T-helper 1 cell (primary cell): ENCODE results near the gene CCDC32.
"Not testable (repeated sequence)": the region's sequence is repeated elsewhere in the genome, so short reads cannot be mapped to it uniquely, and the experiment has no call there.

Source experiments
- DNase-seq, 5 donors: peaks; one replicate each; pipeline ENCODE4 v3.0.0-alpha.2; 2012 to 2020
- total RNA-seq, 4 donors: gene quantifications; one replicate each; lab custom pipeline; 2026; lab: John Stamatoyannopoulos, UW

The CCDC32 gene, protein sequence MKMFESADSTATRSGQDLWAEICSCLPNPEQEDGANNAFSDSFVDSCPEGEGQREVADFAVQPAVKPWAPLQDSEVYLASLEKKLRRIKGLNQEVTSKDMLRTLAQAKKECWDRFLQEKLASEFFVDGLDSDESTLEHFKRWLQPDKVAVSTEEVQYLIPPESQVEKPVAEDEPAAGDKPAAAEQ
- total RNA-seq, result 16.8 to 23.6 (median 21.3) reads per million in 4 donors

DNA sequence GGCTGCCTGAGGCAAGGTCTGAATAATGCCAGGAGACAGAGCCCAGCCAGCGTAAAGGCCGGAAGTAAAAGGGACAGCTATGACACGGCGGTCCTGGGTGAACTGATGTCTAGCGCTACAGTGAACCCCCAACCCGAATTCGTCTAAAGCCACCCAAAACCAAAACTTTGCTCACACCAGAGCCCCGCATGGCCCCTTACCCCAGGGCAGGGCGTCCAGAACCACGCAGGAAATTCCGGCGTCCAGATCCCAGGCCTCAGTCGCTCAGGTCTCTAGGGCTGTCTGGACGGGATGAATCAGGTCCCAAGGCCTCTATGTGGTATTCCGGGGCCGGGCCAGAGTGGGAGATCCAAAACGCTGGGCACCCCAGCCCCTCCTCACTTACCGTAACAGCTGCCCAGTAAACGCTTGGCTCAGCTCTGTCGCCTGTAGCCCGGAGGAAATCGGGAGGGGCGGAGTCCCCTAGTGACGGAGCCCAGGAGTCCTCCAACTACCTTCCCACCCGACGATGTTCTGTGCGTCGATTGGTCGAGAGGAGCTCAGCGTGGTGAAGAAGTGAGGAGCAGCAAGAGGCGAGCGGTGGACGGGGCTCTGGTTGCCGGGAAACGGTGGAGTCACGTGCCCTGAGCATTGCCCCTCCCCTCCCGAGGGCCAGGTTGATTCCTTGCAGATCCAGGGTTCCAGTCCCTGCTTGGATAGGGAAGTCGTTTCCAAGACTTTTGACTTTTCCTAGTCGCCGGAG is at the start of gene CCDC32:
TSS of gene CCDC32 (minus strand) at position 452 of the 742 bp plus-strand sequence. CDS start 2,027 bp downstream, outside the sequence.
- DNase-seq, result peak; percentile 91 to 98 (median 95)

DNA sequence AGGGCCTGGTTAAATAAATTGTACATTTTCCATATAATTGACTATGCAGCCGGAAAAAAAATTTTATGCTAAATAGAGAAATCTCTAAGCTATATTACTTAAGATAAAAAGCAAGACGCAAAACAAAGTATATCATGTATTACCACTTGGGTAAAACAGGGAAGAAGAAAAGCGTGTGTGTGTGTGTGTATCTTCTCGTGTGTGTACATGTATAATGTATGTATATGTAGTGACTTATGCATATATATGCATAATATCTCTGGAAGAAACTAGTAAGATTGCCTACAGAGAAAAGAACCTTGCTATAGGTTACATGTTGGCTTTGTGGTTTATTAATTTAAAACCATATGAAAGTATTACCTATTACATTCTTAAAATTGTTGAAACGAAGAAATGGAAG is 48.2 kb upstream of the CCDC32 start:
- no peak for DNase-seq

DNA sequence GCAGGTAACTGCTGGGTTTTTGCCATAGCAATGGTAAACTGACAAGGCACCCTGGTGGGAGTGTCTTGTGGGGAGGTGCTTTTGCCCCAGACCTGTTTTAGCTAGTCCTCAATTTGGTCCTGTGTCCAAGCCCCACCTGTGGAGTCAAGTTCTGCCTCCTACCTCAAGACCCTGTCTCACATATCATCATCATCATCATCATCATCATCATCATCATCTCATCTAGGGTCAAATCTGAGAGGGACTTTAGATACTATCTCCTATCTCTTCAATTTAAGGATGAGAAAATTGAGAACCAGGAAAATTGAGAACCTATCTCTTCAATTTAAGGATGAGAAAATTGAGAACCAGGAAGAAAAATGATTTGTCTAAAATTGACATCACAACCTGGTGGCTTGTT is 39.1 kb upstream of the CCDC32 start:
- DNase-seq, result no peak

DNA sequence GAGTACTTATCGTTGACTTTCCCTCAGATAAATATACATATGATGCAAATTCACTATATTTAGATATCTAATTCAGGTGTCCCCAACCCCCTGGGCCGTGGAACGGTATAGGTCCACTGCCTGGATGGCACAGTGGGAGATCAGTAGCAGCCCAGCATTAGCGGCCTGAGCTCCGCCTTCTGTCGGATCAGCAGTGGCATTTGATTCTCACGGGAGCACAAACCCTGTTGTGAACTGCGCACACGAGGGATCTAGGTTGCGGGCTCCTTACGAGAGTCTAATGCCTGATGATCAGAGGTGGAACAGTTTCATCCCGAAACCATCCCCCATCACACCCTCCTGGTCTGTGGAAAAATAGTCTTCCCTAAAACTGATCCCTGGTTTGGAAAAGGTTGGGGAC is 36.1 kb upstream of the CCDC32 start:
- no peak for DNase-seq

DNA sequence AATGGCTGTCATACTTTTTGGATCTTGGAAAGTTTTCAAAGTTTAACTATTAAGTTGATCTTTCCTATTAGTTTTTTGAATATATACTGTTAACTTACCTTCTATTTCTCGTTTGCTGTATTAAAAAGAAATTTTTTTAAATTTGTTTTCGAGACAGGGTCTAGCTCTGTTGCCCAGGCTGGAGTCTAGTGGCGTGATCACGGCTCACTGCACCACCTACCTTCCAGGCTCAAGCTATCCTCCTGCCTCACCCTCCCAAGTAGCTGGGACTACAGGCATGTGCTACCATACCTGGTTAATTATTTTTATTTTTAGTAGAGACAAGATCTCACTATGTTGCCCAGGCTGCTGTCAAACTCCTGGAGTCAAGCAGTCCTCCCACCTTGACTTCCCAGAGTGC is 33.8 kb upstream of the CCDC32 start:
- DNase-seq, result no peak

DNA sequence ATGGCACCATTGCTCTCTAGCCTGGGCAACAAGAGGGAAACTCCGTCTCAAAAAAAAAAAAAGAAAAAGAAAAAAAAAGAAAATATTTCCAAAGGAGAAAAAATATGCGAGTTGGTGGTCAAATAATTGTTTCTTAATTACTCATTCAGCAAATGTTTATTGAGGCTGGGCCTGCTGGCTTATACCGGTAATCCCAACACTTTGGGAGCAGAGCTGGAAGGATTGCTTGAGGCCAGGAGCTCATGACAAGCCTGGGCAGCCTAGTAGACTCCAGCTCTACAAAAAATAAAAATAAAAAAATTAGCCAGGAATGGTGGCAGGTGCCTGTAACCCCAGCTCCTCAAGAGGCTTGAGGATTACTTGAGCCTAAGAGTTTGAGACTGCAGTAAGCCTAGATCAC is 33.3 kb upstream of the CCDC32 start:
- no peak for DNase-seq

DNA sequence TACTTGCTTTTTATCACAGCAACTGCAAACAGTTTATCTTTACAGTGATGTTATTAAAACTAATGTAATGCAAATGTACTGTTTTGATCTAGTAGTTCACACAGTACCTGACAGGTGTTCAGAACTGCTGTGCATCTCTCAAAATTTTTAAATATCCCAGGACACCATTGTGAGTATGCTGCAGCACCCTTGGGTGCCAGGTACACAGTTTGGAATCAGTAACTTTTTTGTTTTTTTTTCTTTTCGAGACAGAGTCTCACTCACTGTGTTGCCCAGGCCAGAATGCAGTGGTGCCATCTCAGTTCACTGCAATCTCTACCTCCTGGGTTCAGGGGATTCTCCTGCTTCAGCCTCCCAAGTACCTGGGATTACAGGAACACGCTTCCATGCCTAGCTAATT is 32.2 kb upstream of the CCDC32 start:
- DNase-seq, result no peak

DNA sequence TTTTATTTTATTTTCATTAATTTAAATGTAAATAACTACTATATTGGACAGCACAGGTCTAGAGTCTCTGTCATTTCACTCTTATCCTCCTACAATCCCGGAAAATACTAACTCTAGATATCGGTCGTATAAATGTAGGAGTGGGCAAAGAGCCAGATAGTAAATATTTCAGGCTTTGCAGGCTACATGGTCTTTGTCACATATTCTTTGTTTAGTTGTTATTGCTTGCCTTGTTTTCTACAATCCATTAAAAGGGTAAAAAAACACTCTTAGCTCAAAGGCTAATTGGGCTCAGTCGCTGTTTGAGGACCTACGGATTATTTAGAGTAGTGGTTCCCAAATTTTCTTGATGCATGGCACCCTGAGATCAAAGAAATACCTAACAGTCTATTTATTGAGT is 30.9 kb upstream of the CCDC32 start:
- DNase-seq, result no peak

DNA sequence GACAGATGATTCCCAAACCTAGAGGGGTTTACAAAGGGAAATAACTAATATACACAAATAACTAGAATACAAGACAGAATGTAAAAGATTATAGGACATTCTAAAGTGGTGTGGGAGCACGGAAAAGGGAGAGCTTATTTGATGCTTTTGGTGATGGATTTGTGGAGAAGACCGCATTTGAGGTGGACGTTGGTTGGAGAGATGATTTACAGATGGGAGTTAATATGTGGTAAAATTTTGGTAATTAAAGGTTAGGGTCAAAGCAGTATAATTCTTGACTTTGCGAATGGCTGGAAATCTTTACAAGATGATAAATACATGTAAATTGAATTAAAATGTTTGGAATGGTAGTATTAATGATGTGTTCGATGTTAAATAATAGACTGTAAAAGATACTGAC is 30.4 kb upstream of the CCDC32 start:
- no peak for DNase-seq

DNA sequence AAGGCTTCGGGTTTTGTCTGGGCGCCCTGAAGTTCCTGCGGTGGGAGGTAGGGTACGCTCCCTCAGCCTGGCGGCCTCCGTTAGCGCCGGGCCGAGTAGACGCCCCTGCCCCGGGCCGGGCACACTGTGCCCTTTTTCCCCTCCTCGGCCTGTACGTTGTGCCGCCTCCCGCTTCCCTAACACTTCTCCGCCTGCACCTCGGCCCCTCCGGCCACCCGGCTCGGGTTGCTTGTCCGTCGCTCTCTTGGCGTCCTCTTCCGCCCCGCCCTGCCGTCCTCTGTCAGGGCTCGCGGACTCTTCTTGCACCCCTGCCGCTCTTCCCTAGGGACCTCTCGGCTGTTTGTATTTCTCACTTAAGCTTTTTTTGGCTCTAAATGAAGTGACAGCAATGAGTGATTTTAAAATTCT is 29.6 kb upstream of the CCDC32 start:
- no peak for DNase-seq

DNA sequence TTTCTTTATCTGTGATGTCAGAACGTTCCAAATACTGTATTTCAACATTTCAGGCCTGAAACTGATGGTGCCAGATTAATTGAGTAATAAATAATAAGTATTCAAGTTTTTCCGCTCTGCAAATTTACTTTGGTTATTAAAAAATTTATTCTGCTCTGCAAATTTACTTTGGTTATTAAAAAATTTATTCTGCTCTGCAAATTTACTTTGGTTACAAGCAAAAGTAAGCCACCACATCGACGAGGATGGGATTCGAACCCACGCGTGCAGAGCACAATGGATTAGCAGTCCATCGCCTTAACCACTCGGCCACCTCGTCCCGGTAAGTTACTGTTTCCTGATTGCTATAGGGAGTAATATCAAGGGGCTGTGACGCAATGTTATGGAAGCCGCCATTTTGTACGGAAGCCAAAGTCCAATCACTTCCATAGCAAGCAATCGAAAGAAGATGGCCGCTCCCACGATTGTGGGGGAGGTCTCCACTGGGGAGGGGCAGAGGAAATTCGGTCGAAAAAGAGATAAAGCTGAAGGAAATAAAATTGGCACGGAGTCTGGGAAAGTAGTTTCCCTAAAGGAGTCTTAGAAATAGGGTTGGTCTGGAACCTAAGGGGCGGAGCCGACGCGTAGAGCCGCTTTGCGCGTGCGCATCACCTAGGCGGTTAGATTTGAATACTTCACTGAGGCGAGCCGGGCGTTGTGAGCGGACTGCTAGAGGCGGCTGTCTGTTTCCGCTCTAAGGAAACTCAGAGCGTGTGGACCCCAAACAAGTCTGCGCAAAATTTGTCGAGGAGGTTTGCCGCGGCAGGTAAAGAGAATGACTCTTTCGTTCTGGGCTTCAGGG is 29.0 kb upstream of the CCDC32 start, which contains the start of gene KNL1:
TSS of gene KNL1 (plus strand) at position 662 of the 841 bp plus-strand sequence. CDS start 8,683 bp downstream, outside the sequence.
- DNase-seq, result peak; percentile 71 to 95 (median 77)

DNA sequence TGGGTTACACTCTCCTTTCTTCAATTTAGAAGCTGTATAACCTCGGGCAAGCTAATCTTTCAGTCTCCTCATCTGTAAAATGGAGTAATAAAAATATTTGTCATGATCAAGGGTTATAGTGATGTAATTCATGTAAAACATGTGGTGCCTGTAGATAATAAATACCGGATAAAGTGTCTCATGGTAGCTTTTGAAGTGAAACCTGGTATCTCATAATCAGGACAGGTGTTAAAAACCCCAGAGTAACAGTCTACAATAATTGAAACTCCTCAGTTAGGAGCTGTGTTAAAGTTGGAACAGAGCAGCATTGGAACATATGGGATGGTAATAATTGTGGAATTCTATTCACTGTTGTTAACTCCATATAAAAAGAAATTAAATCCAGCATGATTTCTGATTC is 28.3 kb upstream of the CCDC32 start:
- no peak for DNase-seq

DNA sequence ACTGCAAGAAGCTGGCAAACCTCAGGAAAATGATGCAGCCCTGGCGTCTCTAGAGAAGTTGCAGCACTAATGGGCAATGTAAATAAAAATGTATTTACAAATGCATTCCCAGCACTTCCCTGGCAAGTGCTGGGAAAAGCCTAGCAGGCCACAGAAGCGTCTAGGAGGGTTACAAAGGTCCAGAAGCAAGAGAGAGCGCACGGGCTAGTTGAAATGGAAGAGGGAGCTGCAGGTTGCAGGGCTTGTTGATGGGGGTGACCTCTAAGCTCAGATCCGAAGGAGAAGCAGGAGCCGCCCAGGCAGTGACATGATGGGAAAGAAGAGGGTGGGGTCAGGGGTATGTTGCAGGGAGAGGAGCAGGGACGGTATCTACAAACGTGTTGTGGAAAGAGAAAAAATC is 26.5 kb upstream of the CCDC32 start:
- DNase-seq, result no peak

DNA sequence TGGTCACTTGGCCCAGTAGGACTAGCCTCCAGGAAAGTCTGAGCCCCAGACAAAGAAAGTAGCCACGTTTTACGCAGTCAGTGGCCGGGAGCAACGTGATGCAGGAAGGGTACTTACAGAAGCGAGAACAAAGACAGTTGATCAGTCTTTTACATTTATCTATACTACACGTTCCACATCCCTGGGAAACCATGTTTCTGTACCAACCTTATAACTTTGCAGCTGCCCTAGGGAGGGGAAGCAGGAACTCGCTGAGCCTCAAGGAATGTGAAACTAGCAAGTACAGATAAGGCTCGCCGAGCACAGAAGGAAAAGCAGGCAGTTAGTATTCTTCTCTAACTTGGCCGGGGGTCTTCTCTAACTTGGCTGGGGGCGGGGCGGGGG is 25.8 kb upstream of the CCDC32 start:
- no peak for DNase-seq

DNA sequence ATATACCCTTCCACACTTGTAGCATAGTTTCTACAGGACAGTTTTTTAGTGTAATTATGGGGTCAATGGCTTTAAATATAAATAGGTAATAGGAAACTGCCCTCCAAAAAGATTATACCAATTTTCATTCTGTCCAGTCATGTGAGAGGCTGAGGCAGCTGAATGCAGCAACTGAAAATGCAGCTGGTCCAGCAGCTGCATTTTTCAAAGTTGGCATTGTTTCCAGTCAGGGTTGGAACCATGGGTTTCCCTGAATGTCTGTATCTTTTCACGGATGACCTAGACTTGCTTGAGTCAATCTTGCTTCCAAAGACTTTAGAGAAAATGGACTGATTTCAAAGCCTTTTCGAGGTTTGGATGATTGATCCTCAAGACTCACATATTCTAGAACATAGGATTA is 19.3 kb upstream of the CCDC32 start:
- no peak for DNase-seq

DNA sequence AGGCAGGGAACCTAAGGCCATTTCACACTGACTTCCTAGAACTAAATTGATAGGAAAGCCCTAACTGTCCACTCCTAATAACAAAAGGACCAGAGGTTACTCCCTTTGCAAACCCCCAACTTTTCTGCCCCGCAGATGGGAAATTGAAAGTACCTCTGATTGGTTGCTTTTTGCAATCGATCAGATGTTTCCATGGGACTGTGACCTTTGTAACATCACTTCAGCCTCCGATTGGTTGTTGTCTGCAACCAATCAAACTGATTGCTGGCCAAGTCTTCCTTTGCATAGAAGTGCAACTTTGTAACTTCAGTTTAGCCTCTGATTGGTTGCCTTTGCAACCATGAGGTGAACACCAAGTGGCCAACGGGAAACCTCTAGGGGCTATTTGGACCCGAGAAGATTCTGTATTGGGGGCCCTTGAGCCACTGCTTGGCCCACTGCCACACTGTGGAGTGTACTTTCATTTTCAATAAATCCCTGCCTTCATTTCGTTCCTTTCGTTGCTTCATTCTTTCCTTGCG is 17.9 kb upstream of the CCDC32 start:
- peak in 1 of 5 donors; percentile 17 for DNase-seq

DNA sequence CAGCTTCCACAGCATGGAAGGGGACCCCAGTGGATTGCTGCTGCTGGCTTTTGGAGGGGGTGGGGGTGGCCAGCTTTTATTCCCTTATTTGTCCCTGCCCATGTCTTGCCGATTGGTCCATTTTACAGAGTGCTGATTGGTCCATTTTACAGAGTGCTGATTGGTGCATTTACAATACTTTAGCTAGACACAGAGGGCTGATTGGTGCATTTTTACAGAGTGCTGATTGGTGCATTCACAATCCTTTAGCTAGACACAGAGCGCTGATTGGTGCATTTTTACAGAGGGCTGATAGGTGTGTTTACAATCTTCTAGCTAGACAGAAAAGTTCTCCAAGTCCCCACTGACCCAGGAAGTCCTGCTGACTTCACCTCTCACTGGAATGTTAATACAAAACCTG is 17.0 kb upstream of the CCDC32 start:
- not testable (repeated sequence) for DNase-seq

DNA sequence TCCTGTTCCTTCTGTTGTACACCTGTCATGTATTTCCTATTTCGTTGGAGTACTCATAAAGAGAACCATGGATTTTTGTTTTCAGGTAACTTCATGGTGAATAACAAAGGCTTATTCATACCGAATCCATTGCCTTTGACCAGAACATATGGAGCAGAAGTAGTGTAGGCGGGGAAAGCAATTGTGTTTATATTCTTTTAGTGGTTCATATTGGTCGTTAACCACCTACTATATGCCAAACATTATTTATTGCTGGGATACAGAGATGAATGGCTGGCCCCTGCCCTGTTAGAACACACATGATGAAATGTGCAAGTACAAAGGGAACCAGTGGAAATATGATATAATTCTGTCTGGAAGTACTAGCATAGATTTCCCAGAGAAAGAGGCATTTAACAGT is 14.1 kb upstream of the CCDC32 start:
- no peak for DNase-seq

DNA sequence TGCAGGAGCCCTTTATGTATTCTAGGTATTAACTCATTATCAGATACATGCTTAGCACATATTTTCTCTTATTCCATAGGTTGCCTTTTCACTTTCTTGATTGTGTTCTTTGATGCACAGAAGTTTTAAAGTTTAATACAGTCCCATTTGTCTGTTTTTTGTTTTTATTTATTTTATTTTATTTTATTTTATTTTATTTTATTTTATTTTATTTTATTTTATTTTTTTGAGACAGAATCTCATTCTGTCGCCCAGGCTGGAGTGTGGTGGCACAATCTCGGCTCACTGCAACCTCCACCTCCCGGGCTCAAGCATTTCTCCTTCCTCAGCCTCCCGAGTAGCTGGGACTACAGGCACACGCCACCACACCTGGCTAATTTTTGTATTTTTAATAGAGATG is 12.1 kb upstream of the CCDC32 start:
- DNase-seq, result not testable (repeated sequence)

DNA sequence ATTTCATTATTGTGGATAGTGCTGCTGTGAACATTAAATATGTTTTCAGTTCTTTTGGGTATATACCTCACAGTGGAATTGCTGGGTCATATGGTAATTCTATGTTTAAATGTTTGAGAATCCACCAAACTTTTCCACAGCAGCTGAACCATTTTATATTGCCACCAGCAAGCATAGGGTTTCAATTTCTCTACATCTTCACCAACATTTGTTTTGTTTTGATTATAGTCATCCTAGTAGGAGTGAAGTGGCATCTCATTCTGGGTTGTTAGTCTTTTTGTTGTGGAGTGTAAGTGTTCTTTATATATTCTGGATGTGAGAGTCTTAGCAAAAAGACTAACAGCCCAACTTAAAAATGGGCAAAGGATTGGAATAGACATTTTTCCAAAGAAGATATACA is 10.3 kb upstream of the CCDC32 start:
- no peak for DNase-seq

DNA sequence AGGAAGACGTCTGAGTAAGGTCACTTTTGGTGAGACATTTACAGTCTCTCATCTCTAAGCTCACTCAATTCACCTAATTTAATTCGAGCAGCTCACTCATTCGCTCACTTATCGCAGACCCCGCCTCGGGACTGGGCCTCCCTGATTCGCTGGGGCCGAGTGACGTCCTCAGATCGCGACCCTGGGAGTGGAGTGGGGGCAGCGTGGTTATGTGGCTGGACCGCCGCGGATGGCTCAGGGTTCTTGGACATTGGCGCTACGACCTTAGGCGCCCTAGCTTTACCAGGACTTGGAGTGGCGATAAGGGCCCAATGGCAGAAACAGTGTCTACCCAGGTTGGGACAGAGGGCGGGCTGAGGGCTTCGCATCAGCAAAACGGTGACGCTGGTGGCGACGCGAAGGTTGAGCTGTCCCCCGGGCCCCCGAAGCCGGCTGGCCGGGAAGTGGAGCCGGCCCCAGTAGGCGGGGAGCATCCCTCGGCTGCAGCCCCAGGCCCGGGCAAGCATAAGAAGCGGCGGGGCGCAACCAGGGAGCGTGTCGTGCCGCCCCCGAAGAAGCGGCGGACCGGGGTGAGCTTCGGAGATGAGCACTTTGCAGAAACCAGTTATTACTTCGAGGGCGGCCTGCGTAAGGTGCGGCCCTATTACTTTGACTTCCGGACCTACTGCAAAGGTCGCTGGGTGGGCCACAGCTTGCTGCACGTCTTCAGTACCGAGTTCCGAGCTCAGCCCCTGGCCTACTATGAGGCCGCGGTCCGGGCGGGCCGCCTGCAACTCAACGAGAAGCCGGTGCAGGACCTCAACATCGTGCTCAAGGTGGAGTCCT is 4.5 kb upstream of the CCDC32 start, which contains the start of gene RPUSD2:
TSS of gene RPUSD2 (plus strand) at position 171 of the 825 bp plus-strand sequence. CDS start at position 210, 39 bp downstream.
- DNase-seq, result peak; percentile 76 to 89 (median 84)

DNA sequence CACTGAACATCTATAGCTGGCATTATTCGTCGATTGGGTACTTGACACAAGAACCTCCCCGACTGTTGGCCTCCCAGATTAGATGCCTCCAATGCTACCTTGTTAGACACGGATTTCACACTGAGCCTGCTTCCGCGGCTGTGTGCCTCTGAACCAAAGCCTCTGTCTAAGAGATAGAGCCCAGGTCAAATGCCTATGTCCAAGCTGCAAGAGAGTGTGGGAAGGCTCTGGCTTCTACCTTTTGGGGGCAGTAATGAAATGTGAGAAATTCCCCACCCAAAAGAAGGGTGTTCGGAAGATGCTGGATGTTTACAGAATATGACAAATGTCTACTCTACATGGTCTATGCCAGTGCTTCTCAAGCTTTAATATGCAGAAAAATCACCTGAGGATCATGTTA is 2.3 kb upstream of the CCDC32 start:
- DNase-seq, result no peak
